ENCODE data around the gene SLC28A2. TPM values are rescaled to one million over a fixed set of nuclear protein-coding genes. Genes with fewer than 3 reads are reported as not detected.

SLC28A2 gene
- total RNA-seq, 2 donors from 2014 or later = not detected

DNA sequence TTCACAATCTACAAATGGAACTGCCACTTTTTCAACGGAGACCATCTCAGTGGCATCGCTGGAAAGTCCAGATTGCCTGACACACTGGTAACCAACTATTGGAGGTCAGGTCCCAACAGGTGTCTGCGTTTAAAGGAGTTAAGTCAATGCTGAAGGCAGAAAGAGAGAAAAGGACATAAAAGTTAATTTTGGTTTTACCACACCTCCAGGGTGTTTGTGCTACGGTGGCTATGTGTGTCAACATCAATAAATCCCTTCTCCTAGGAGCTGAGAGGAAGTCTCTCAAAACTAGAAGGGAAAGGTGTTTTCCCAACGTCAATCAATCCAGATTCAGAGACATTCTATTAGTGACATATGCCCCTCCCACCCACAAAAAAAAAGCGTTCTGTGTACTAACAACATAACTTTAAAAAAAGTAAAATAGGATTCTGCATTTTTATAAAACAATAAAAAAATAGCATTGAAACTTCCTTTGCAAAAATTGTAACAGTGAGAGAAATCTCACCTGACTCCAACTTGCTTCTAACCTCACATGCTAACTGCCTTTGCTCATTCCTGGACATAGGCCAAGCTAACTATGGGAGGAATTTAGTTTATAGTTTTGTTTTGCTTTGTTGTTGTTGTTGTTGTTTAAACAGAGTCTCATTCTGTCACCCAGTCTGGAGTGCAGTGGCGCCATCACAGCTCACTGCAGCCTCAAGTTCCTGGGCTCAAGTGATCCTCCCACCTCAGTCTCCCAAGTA, 67.6 kb downstream of the SLC28A2 start:
- Histone ChIP-seq H3K4me3 (no peak overlapping the region), H3K27me3 (replicated peaks; ENCODE audit: insufficient read depth) (no peaks in the 10 kb centered on the region), H3K4me1 (ENCODE audit: control insufficient read depth in 1 of 2, low read depth in 2 of 2) (no peaks in the 10 kb centered on the region), H3K27ac (no peak overlapping the region), H3K36me3 (no peaks in the 10 kb centered on the region), H3K9me3 (no peaks in the 10 kb centered on the region)
- DNase-seq (ENCODE audit: low spot score) = no peak
- ATAC-seq (ENCODE audit: insufficient number of reproducible peaks, low FRiP score, low read depth) = no peak
- TF ChIP-seq, protein P1, sequence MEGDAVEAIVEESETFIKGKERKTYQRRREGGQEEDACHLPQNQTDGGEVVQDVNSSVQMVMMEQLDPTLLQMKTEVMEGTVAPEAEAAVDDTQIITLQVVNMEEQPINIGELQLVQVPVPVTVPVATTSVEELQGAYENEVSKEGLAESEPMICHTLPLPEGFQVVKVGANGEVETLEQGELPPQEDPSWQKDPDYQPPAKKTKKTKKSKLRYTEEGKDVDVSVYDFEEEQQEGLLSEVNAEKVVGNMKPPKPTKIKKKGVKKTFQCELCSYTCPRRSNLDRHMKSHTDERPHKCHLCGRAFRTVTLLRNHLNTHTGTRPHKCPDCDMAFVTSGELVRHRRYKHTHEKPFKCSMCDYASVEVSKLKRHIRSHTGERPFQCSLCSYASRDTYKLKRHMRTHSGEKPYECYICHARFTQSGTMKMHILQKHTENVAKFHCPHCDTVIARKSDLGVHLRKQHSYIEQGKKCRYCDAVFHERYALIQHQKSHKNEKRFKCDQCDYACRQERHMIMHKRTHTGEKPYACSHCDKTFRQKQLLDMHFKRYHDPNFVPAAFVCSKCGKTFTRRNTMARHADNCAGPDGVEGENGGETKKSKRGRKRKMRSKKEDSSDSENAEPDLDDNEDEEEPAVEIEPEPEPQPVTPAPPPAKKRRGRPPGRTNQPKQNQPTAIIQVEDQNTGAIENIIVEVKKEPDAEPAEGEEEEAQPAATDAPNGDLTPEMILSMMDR (IDR thresholded peaks at IDR 0.05) = no peak

DNA sequence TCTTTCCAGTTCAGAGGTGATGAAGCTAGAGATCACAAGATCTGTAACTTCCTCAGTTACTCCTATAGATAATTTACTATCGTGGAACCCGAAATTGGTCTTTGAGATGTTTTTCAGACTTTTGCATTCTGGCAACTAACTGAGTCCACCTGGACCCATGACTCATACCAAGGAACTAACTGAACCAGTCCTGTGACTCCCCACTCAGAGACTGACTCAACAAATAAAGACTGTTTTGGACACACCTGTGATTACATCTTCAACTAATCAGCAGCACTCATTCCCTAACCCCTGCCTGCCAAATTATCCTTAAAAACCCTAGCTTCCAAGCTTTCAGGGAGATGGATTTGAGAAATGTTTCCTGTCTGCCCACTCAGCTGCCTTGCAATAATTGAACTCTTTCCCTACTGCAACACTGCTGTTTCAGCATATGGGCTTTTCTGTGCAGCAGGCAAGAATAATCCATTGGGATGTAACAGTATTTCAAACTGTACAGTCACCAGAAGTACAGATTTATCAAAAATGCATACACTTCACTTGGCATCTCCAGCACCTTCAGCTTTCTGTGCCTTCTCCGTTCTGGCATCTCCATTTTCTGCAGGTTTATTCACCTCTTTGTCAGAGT, 68.7 kb downstream of the SLC28A2 start:
- DNase-seq (ENCODE audit: low spot score) (no peak), ATAC-seq (ENCODE audit: insufficient number of reproducible peaks, low FRiP score, low read depth) (no peak)
- Histone ChIP-seq H3K27me3 (replicated peaks; ENCODE audit: insufficient read depth) (no peaks in the 10 kb centered on the region), H3K27ac (no peak overlapping the region), H3K4me1 (ENCODE audit: control insufficient read depth in 1 of 2, low read depth in 2 of 2) (no peaks in the 10 kb centered on the region), H3K9me3 (no peaks in the 10 kb centered on the region), H3K36me3 (no peaks in the 10 kb centered on the region), H3K4me3 (no peak overlapping the region)
- TF ChIP-seq, protein P1 (IDR thresholded peaks at IDR 0.05) = no peak

DNA sequence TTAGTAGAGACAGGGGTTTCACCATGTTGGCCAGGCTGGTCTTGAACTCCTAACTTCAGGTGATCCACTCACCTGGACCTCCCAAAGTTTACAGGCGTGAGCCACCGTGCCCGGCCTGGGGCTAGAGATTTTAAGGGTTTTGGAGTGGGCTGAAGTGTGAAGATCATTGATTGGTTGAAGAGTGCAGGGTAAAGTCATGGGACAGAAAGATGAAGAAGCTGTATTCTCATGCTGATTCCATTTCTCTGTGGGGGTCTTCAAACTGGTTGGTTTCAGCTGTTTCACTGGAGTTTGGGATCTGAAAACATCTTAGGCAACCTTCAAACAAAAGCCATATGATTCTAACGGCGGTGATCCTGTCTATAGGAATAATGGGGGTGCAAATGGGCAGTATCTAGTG, 74.2 kb downstream of the SLC28A2 start:
- H3K36me3 ChIP-seq = no peaks in the 10 kb centered on the region
- DNase-seq (ENCODE audit: low spot score) (no peak), ATAC-seq (ENCODE audit: insufficient number of reproducible peaks, low FRiP score, low read depth) (no peak)
- no peaks in the 10 kb centered on the region for H3K4me1 ChIP-seq (ENCODE audit: control insufficient read depth in 1 of 2, low read depth in 2 of 2)
- H3K4me3 ChIP-seq = no peak overlapping the region
- TF ChIP-seq, protein P1 (IDR thresholded peaks at IDR 0.05) = no peak
- no peaks in the 10 kb centered on the region for H3K27me3 ChIP-seq (replicated peaks; ENCODE audit: insufficient read depth)
- no peaks in the 10 kb centered on the region for H3K9me3 ChIP-seq
- H3K27ac ChIP-seq = no peak overlapping the region

DNA sequence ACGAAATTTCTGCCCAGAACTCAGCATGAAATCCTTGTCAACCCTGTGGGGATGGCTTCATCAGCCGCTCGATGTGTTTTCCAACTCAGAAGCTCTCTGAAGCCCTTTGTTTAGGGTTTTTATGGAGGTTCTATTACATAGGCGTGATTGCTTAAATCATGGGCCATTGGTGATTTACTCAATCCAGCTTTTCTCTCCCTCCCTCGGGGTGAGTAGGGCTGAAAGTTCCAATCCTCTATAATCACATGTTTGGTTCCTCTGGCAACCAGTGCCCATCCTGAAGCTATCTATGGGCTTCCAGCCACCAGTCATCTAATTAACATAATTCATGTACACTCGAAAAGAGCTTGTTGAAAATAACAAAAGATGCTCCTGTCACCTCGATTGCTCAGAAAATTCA, 74.7 kb downstream of the SLC28A2 start:
- no peaks in the 10 kb centered on the region for H3K4me1 ChIP-seq (ENCODE audit: control insufficient read depth in 1 of 2, low read depth in 2 of 2)
- TF ChIP-seq, protein P1 (IDR thresholded peaks at IDR 0.05) = no peak
- no peak overlapping the region for H3K27ac ChIP-seq
- no peak for ATAC-seq (ENCODE audit: insufficient number of reproducible peaks, low FRiP score, low read depth)
- H3K36me3 ChIP-seq = no peaks in the 10 kb centered on the region
- no peaks in the 10 kb centered on the region for H3K27me3 ChIP-seq (replicated peaks; ENCODE audit: insufficient read depth)
- H3K9me3 ChIP-seq = no peaks in the 10 kb centered on the region
- no peak for DNase-seq (ENCODE audit: low spot score)
- H3K4me3 ChIP-seq = no peak overlapping the region

Other genes with a start within 250 kb of the SLC28A2 start
- gene SORD, start 229.0 kb upstream of the SLC28A2 start, total RNA-seq = 10 to 100 TPM in 1 of 2 donors, 1 to 10 TPM in 1; 6.6 to 10.7 TPM
- gene DUOX2, start 138.1 kb upstream of the SLC28A2 start, total RNA-seq = under 1 TPM in 1 of 2 donors, not detected in 1; 0.42 TPM
- not detected for gene DUOXA2, start 137.9 kb upstream of the SLC28A2 start, total RNA-seq
- gene DUOXA1, start 122.4 kb upstream of the SLC28A2 start, total RNA-seq = 1 to 10 TPM in 1 of 2 donors, not detected in 1; 6.8 TPM
- gene DUOX1, start 122.2 kb upstream of the SLC28A2 start, total RNA-seq = under 1 TPM; 0.56 to 0.68 TPM
- 10 to 100 TPM; 15.1 to 18.7 TPM for gene SHF, start 64.3 kb upstream of the SLC28A2 start, total RNA-seq
- gene GATM, start 126.3 kb downstream of the SLC28A2 start, total RNA-seq = 10 to 100 TPM; 25.0 to 27.6 TPM